ENCODE data around the gene GLRA2. TPM values are rescaled to one million over a fixed set of nuclear protein-coding genes. Genes with fewer than 3 reads are reported as not detected.

GLRA2 gene
- total RNA-seq, 4 donors from 2014 or later, result not detected

GRCh38 chrX:14717949-14718348, 188.6 kb downstream of the GLRA2 start:
- intact Hi-C loops (cut with DNase I; ENCODE audit: low total_unique reads) (no loop called here), in situ Hi-C loops (cut with MboI; ENCODE audit: low sequenced_read_pairs in 4 of 4) (no loop called here)
- ATAC-seq (no peak), DNase-seq (no peak)
- H3K4me3 ChIP-seq, result no peak overlapping the region
- no peaks in the 10 kb centered on the region for H3K36me3 ChIP-seq
- H3K9me3 ChIP-seq, result no peaks in the 10 kb centered on the region
- H3K27me3 ChIP-seq, result no peaks in the 10 kb centered on the region
- H3K27ac ChIP-seq, result no peak overlapping the region
- H3K4me1 ChIP-seq, result no peaks in the 10 kb centered on the region
- TF ChIP-seq POLR2A (IDR thresholded peaks at IDR 0.05) (no peak), CTCF (IDR thresholded peaks at IDR 0.05 in 4 of 5, conservative IDR thresholded peaks at IDR 0.05 in 1 of 5) (no peak)

GRCh38 chrX:14718403-14718802, 189.1 kb downstream of the GLRA2 start:
- no peaks in the 10 kb centered on the region for H3K4me1 ChIP-seq
- H3K27ac ChIP-seq, result no peak overlapping the region
- ATAC-seq (no peak), DNase-seq (no peak)
- no peak overlapping the region for H3K4me3 ChIP-seq
- TF ChIP-seq POLR2A (IDR thresholded peaks at IDR 0.05) (no peak), CTCF (IDR thresholded peaks at IDR 0.05 in 4 of 5, conservative IDR thresholded peaks at IDR 0.05 in 1 of 5) (no peak)
- H3K27me3 ChIP-seq, result no peaks in the 10 kb centered on the region
- in situ Hi-C loops (cut with MboI; ENCODE audit: low sequenced_read_pairs in 4 of 4) (no loop called here), intact Hi-C loops (cut with DNase I; ENCODE audit: low total_unique reads) (no loop called here)
- H3K36me3 ChIP-seq, result no peaks in the 10 kb centered on the region
- no peaks in the 10 kb centered on the region for H3K9me3 ChIP-seq

GRCh38 chrX:14729058-14729457, 199.7 kb downstream of the GLRA2 start:
- no peak for DNase-seq
- Histone ChIP-seq H3K4me3 (no peak overlapping the region), H3K9me3 (no peaks in the 10 kb centered on the region), H3K27ac (no peak overlapping the region), H3K36me3 (no peaks in the 10 kb centered on the region), H3K4me1 (no peaks in the 10 kb centered on the region), H3K27me3 (no peaks in the 10 kb centered on the region)
- intact Hi-C loops (cut with DNase I; ENCODE audit: low total_unique reads) (no loop called here), in situ Hi-C loops (cut with MboI; ENCODE audit: low sequenced_read_pairs in 4 of 4) (no loop called here)
- ATAC-seq, result no peak
- TF ChIP-seq POLR2A (IDR thresholded peaks at IDR 0.05) (no peak), CTCF (IDR thresholded peaks at IDR 0.05 in 4 of 5, conservative IDR thresholded peaks at IDR 0.05 in 1 of 5) (no peak)

DNA sequence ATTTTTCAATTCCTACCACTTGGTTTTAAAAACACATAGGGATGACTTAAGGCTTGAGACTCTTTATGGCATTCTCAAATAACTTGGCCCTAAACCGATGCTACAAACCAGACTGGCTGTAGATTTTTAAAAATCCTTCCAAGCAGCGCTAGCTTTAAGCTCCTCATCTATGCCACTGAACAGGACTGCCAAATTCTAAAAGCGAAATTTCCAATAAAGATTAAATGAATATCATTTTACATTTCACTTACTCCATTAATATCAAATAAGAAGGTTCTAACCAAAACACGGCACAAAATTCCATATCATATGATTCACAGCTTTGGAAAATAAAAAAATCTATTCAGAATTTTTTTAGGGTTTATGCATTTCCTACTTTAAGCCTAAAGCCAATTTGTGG, 209.3 kb downstream of the GLRA2 start:
- no peaks in the 10 kb centered on the region for H3K9me3 ChIP-seq
- DNase-seq, result no peak
- intact Hi-C loops (cut with DNase I; ENCODE audit: low total_unique reads) (no loop called here), in situ Hi-C loops (cut with MboI; ENCODE audit: low sequenced_read_pairs in 4 of 4) (no loop called here)
- no peaks in the 10 kb centered on the region for H3K27me3 ChIP-seq
- no peak overlapping the region for H3K27ac ChIP-seq
- no peaks in the 10 kb centered on the region for H3K4me1 ChIP-seq
- no peak overlapping the region for H3K4me3 ChIP-seq
- TF ChIP-seq CTCF (IDR thresholded peaks at IDR 0.05 in 4 of 5, conservative IDR thresholded peaks at IDR 0.05 in 1 of 5) (no peak), POLR2A (IDR thresholded peaks at IDR 0.05) (no peak)
- H3K36me3 ChIP-seq, result no peaks in the 10 kb centered on the region
- no peak for ATAC-seq

GRCh38 chrX:14753441-14753840, 224.1 kb downstream of the GLRA2 start:
- Histone ChIP-seq H3K27me3 (no peaks in the 10 kb centered on the region), H3K9me3 (no peaks in the 10 kb centered on the region), H3K4me1 (no peaks in the 10 kb centered on the region), H3K4me3 (no peak overlapping the region), H3K27ac (no peak overlapping the region), H3K36me3 (no peaks in the 10 kb centered on the region)
- intact Hi-C loops (cut with DNase I; ENCODE audit: low total_unique reads) (no loop called here), in situ Hi-C loops (cut with MboI; ENCODE audit: low sequenced_read_pairs in 4 of 4) (no loop called here)
- DNase-seq (no peak), ATAC-seq (no peak)
- TF ChIP-seq POLR2A (IDR thresholded peaks at IDR 0.05) (no peak), CTCF (IDR thresholded peaks at IDR 0.05 in 4 of 5, conservative IDR thresholded peaks at IDR 0.05 in 1 of 5) (no peak)

Data from gastrocnemius medialis (tissue), 4 donors.